ENCODE results near the gene CSRP3.

DNA sequence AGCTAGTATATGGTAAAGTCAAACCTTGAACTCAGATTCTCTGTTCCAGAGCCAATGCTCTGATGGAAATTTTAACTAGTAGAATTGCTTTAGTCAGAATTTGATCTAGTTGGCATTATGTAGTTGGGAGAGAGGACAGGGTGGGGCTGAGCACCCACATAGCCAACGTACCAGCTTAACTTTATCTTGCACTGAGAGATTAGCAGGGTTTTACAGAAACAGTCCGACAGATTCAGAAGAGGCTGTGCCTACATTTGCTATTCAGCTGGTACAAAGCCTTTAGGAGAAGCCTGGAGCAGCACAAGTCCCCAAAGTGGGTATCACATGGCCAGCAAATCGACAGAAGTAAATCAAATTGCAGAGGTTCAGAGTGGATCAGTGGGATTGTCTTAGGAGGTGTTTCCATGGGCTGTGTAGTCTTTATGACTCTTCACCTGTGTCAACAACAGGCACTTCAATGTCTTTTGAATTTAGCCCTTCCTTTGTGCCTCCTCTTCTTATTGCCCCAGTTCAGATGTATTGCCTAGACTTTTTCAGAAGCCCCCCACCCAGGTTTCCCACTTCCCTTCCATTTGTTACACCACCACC is 7.3 kb upstream of the CSRP3 start:
- TF ChIP-seq ZNF565 (CRISPR knock-in tag; conservative IDR thresholded peaks at IDR 0.05; ENCODE audit: low read depth) (no peak), TCF4 (CRISPR knock-in tag; IDR thresholded peaks at IDR 0.05; ENCODE audit: borderline replicate concordance) (no peak), ARNTL (CRISPR knock-in tag; IDR thresholded peaks at IDR 0.05; ENCODE audit: borderline replicate concordance, low read depth) (no peak), ESRRG (CRISPR knock-in tag; IDR thresholded peaks at IDR 0.05) (no peak)
- TF ChIP-seq, protein P1, sequence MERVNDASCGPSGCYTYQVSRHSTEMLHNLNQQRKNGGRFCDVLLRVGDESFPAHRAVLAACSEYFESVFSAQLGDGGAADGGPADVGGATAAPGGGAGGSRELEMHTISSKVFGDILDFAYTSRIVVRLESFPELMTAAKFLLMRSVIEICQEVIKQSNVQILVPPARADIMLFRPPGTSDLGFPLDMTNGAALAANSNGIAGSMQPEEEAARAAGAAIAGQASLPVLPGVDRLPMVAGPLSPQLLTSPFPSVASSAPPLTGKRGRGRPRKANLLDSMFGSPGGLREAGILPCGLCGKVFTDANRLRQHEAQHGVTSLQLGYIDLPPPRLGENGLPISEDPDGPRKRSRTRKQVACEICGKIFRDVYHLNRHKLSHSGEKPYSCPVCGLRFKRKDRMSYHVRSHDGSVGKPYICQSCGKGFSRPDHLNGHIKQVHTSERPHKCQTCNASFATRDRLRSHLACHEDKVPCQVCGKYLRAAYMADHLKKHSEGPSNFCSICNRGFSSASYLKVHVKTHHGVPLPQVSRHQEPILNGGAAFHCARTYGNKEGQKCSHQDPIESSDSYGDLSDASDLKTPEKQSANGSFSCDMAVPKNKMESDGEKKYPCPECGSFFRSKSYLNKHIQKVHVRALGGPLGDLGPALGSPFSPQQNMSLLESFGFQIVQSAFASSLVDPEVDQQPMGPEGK (CRISPR knock-in tag; IDR thresholded peaks at IDR 0.05; ENCODE audit: borderline replicate concordance), result no peak
